GM23248 (cell line): ENCODE results near the gene C1orf52. TPM values are rescaled to one million over a fixed set of nuclear protein-coding genes. Genes with fewer than 3 reads are reported as not detected.
A peak's percentile ranks its signal among the peaks of the same experiment; 100 is the strongest.

Experiments
- DNase-seq: peaks from one replicate; pipeline ENCODE4 v3.0.0-alpha.2; 2015
- H2AFZ ChIP-seq: fragments of 200-600 bp; sonication (generic); 2 replicates; pipeline ENCODE4 v1.6.1; 2016; ENCODE audit warnings: antibody characterized with exemption
- H3F3A ChIP-seq: fragments of 200-600 bp; sonication (generic); 2 replicates; pipeline ENCODE4 v1.6.1; 2016; ENCODE audit warnings: mild to moderate bottlenecking, antibody characterized with exemption, mixed run types; ENCODE audit not compliant: insufficient read depth
- H3K27ac ChIP-seq: fragments of 200-600 bp; sonication (generic); 2 replicates; pipeline ENCODE4 v1.5.1; 2016; ENCODE audit warnings: mild to moderate bottlenecking
- H3K27me3 ChIP-seq: fragments of 200-600 bp; sonication (generic); replicated peaks from 2 replicates; pipeline ENCODE4 v1.6.1; 2016; ENCODE audit warnings: mild to moderate bottlenecking; ENCODE audit not compliant: insufficient read depth
- H3K36me3 ChIP-seq: fragments of 200-600 bp; sonication (generic); 2 replicates; pipeline ENCODE4 v1.6.1; 2016; ENCODE audit warnings: low read depth, mild to moderate bottlenecking
- H3K4me1 ChIP-seq: fragments of 200-600 bp; sonication (generic); 2 replicates; pipeline ENCODE4 v1.6.1; 2016; ENCODE audit warnings: mild to moderate bottlenecking; ENCODE audit not compliant: insufficient read depth
- H3K4me2 ChIP-seq: fragments of 200-600 bp; sonication (generic); one replicate; pipeline ENCODE4 v1.6.1; 2016; ENCODE audit warnings: mild to moderate bottlenecking; ENCODE audit not compliant: unreplicated experiment
- H3K4me3 ChIP-seq: fragments of 200-600 bp; sonication (generic); 2 replicates; pipeline ENCODE4 v1.5.1; 2016; ENCODE audit warnings: mild to moderate bottlenecking
- H3K79me2 ChIP-seq: fragments of 200-600 bp; sonication (generic); 2 replicates; pipeline ENCODE4 v1.6.1; 2016; ENCODE audit warnings: mild to moderate bottlenecking; ENCODE audit not compliant: insufficient read depth
- H3K9ac ChIP-seq: fragments of 200-600 bp; sonication (generic); 2 replicates; pipeline ENCODE4 v1.6.1; 2016; ENCODE audit warnings: mild to moderate bottlenecking
- H3K9me2 ChIP-seq: fragments of 200-600 bp; sonication (generic); 2 replicates; pipeline ENCODE4 v1.6.1; 2016; ENCODE audit warnings: mixed run types, mild to moderate bottlenecking, moderate library complexity; ENCODE audit not compliant: insufficient read depth
- H3K9me3 ChIP-seq: fragments of 200-600 bp; sonication (generic); one replicate; pipeline ENCODE4 v1.6.1; 2017; ENCODE audit warnings: low read depth
- H4K20me1 ChIP-seq: fragments of 200-600 bp; sonication (generic); 2 replicates; pipeline ENCODE4 v1.6.0; 2016; ENCODE audit not compliant: insufficient read depth
- EZH2 ChIP-seq: fragments of 200-600 bp; sonication (generic); IDR thresholded peaks from 2 replicates; pipeline ENCODE4 v1.6.1; 2018; ENCODE audit warnings: antibody characterized with exemption, mild to moderate bottlenecking; ENCODE audit not compliant: insufficient read depth, poor library complexity, severe bottlenecking
- EZH2phosphoT487 ChIP-seq: fragments of 200-600 bp; sonication (generic); IDR thresholded peaks from 2 replicates; pipeline ENCODE4 v1.6.1; 2018; ENCODE audit warnings: antibody characterized with exemption, moderate library complexity, mild to moderate bottlenecking, low read depth; ENCODE audit not compliant: insufficient read depth
- WGBS, 2 experiments: methylation state at CpG; one replicate each; pipeline ENCODE4 v1.1.6; 2015 to 2017; ENCODE audit warnings: low lambda C conversion rate in 2 of 2, low coverage in 1 of 2; ENCODE audit errors: missing lambda C conversion rate in 2 of 2; 5-methylcytosine and 5-hydroxymethylcytosine counted together
- in situ Hi-C: fragments of 300-500 bp; cut with MboI; formaldehyde crosslinking; loops from 2 replicates; pipeline ENCODE4 v1.15.0; 2020
- polyA plus RNA-seq: library from polyadenylated mRNA; unstranded; fragments of >200 nt; fragmentation: Nextera tagmentation; extraction: Ambion mirVana; gene quantifications from 2 replicates; pipeline ENCODE4 v1.2.1, GENCODE V29; 2016
- total RNA-seq: library from RNA; depleted of rRNA; stranded (reverse); fragments of >200 nt; shearing (Covaris generic); gene quantifications from 2 replicates; pipeline ENCODE4 v1.2.3, GENCODE V29; 2014

C1orf52 gene
- total and polyA plus RNA-seq, 2 experiments from 2014 or later, result 26.7 to 72.4 TPM

GRCh38 chr1:85277802-85278201 lies 18.3 kb upstream of the C1orf52 start:
- H4K20me1 ChIP-seq, result peaks cover 4% of the 10 kb centered on the region; the same call in 1 of the 2 replicates
- peaks cover 38% of the 10 kb centered on the region for H3K4me1 ChIP-seq
- no peak overlapping the region for H2AFZ ChIP-seq
- 0 out of 2 replicates have a peak, but pooled peaks cover under 1% of the 10 kb centered on the region for H3K36me3 ChIP-seq
- in situ Hi-C loops, result no loop called here
- DNase-seq, result no peak
- no peaks in the 10 kb centered on the region for H3K9me3 ChIP-seq
- 82 to 88% methylated on average over 4 of the region's 4 CpGs for WGBS, 2 experiments
- no peaks in the 10 kb centered on the region for H3K27me3 ChIP-seq
- H3K79me2 ChIP-seq, result peaks cover 34% of the 10 kb centered on the region
- no peak for TF ChIP-seq EZH2phosphoT487
- no peak for TF ChIP-seq EZH2
- H3F3A ChIP-seq, result peaks cover 39% of the 10 kb centered on the region
- no peak overlapping the region for H3K4me3 ChIP-seq
- H3K27ac ChIP-seq, result peak overlapping the region; percentile 89; the same call in 1 of the 2 replicates
- H3K9me2 ChIP-seq, result no peaks in the 10 kb centered on the region
- no peak overlapping the region for H3K4me2 ChIP-seq
- H3K9ac ChIP-seq, result no peak overlapping the region

GRCh38 chr1:85276978-85277639 lies 17.6 kb upstream of the C1orf52 start:
- Histone ChIP-seq H3K9me3 (no peaks in the 10 kb centered on the region), H3K9ac (peak overlapping the region; percentile 97), H3K9me2 (no peaks in the 10 kb centered on the region), H3K27ac (peak overlapping the region; percentile 89), H3K4me2 (peak overlapping the region; percentile 86), H3K27me3 (no peaks in the 10 kb centered on the region), H3K36me3 (0 out of 2 replicates have a peak, but pooled peaks cover 6% of the 10 kb centered on the region), H3F3A (peaks cover 39% of the 10 kb centered on the region), H3K4me3 (peak overlapping the region; percentile 98), H4K20me1 (peaks cover 4% of the 10 kb centered on the region; the same call in 1 of the 2 replicates), H2AFZ (peak overlapping the region; percentile 77), H3K79me2 (peaks cover 41% of the 10 kb centered on the region), H3K4me1 (peaks cover 38% of the 10 kb centered on the region)
- no peak for DNase-seq
- WGBS, 2 experiments, result 63 to 66% methylated on average over 11 of the region's 11 CpGs
- in situ Hi-C loops, result no loop called here
- TF ChIP-seq EZH2phosphoT487, result no peak
- no peak for TF ChIP-seq EZH2

GRCh38 chr1:85276215-85276977 lies 16.9 kb upstream of the C1orf52 start, which contains the start of gene BCL10:
TSS of gene BCL10 (minus strand) at chr1:85276632. CDS start at chr1:85276352, 280 bp downstream.
- H3K27ac ChIP-seq, result peak within 1 kb of the TSS; percentile 89
- WGBS, 2 experiments, result 1% methylated on average over 53 to 63 of the region's 78 CpGs
- H3K36me3 ChIP-seq, result peaks cover 11% of the 10 kb centered on the region; the same call in 1 of the 2 replicates
- in situ Hi-C loops, result no loop called here
- H3K9ac ChIP-seq, result peak within 1 kb of the TSS; percentile 97
- peak within 1 kb of the TSS; percentile 98 for H3K4me3 ChIP-seq
- H3K9me3 ChIP-seq, result no peaks in the 10 kb centered on the region
- peaks cover 39% of the 10 kb centered on the region for H3F3A ChIP-seq
- peak within 1 kb of the TSS; percentile 77 for H2AFZ ChIP-seq
- no peaks in the 10 kb centered on the region for H3K27me3 ChIP-seq
- TF ChIP-seq EZH2, result no peak
- TF ChIP-seq EZH2phosphoT487, result no peak
- no peaks in the 10 kb centered on the region for H3K9me2 ChIP-seq
- peak; percentile 100 for DNase-seq
- peaks cover 48% of the 10 kb centered on the region for H3K79me2 ChIP-seq
- peak within 1 kb of the TSS; percentile 97 for H3K4me2 ChIP-seq
- H3K4me1 ChIP-seq, result peaks cover 38% of the 10 kb centered on the region
- H4K20me1 ChIP-seq, result peaks cover 4% of the 10 kb centered on the region; the same call in 1 of the 2 replicates

DNA sequence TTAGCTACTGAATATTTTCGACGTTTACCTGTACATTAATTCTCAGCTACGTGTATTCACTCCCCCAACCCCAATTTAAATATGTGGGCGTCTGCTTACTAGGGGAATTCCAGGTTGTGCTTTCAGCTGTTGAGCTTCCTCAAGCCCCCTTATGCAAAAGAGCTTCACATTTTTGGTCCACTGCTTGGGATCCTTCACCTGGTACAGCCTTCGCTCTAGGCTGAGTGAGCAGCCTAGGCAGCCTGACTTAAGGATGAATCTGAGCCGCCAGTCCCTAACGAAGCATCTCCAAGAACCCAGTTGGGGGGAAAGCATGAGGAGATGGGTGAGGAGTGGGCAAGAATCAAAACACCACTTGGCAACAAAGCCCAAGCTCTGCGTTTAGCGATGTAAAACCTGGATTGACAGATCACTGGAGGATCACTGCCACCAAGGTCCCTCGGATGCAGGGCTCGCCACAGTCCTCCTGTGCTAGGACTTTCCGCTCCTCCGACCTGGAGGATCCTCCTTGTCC lies 16.3 kb upstream of the C1orf52 start:
- peak overlapping the region; percentile 98 for H3K4me3 ChIP-seq
- no peaks in the 10 kb centered on the region for H3K9me2 ChIP-seq
- H3F3A ChIP-seq, result peaks cover 39% of the 10 kb centered on the region
- 1% methylated on average over 13 of the region's 13 CpGs for WGBS, 2 experiments
- H2AFZ ChIP-seq, result peak overlapping the region; percentile 67
- peak; percentile 42 for DNase-seq
- in situ Hi-C loops, result no loop called here
- peak overlapping the region; percentile 97 for H3K9ac ChIP-seq
- peaks cover 38% of the 10 kb centered on the region for H3K4me1 ChIP-seq
- H3K27me3 ChIP-seq, result no peaks in the 10 kb centered on the region
- H3K9me3 ChIP-seq, result no peaks in the 10 kb centered on the region
- peak overlapping the region; percentile 97 for H3K4me2 ChIP-seq
- peaks cover 11% of the 10 kb centered on the region; the same call in 1 of the 2 replicates for H3K36me3 ChIP-seq
- peaks cover 8% of the 10 kb centered on the region; the same call in 1 of the 2 replicates for H4K20me1 ChIP-seq
- H3K79me2 ChIP-seq, result peaks cover 54% of the 10 kb centered on the region
- no peak for TF ChIP-seq EZH2
- TF ChIP-seq EZH2phosphoT487, result no peak
- peak overlapping the region; percentile 89 for H3K27ac ChIP-seq
